GM12878 (cell line): ENCODE data around the gene P3H2. TPM values are rescaled to one million over a fixed set of nuclear protein-coding genes. Genes with fewer than 3 reads are reported as not detected.

Experiments
- ATAC-seq: fragments of 200-7000 bp; cut with Tn5 transposase; 3 replicates; pipeline ENCODE4 v1.9.1; 2020; ENCODE audit warnings: mild to moderate bottlenecking, moderate library complexity
- BruUV-seq: library from RNA; stranded (reverse); fragments of 400-500 nt; replicated peaks from 2 replicates; lab custom pipeline; 2021; lab: Mats Ljungman, UMichigan
- CTCF ChIA-PET: fragments of 300-600 bp; sonication (Branson Sonifier 250); formaldehyde crosslinking; extraction: SDS; loops from one replicate; lab custom pipeline; 2021; ENCODE audit warnings: inconsistent platforms; lab: Yijun Ruan, JAX
- POLR2A ChIA-PET: fragments of 350-600 bp; formaldehyde crosslinking; extraction: SDS; loops from one replicate; lab custom pipeline; 2021; ENCODE audit warnings: inconsistent platforms; lab: Charles Lee
- RAD21 ChIA-PET: fragments of 300-600 bp; sonication (Branson Sonifier 250); formaldehyde crosslinking; loops from one replicate; lab custom pipeline; 2023; ENCODE audit warnings: antibody characterized with exemption; ENCODE audit not compliant: unreplicated experiment; lab: Charles Lee
- SMC1A ChIA-PET: fragments of 300-600 bp; sonication (Branson Sonifier 250); formaldehyde crosslinking; loops from one replicate; lab custom pipeline; 2023; ENCODE audit not compliant: unreplicated experiment, uncharacterized antibody; lab: Charles Lee
- DNase-seq: peaks from one replicate; pipeline ENCODE4 v3.0.0-alpha.2; 2011; ENCODE audit warnings: low read depth, low spot score
- FAIRE-seq: peaks from 3 replicates; lab custom pipeline; 2011; peaks lifted over from hg19 to GRCh38; lab: Jason Lieb, UNC
- H2AFZ ChIP-seq: 2 replicates; pipeline ENCODE4 v1.6.0; 2011; ENCODE audit warnings: low read depth, low read length, control low read depth; ENCODE audit not compliant: control insufficient read depth
- H3K27ac ChIP-seq: 2 replicates; pipeline ENCODE4 v1.5.1; 2011; ENCODE audit warnings: control low read depth; ENCODE audit not compliant: control insufficient read depth, insufficient read depth
- H3K27me3 ChIP-seq, 2 experiments: replicated peaks in 1 of 2; 2 replicates each; pipeline versions ENCODE4 v1.6.0 to v1.6.1; 2011; ENCODE audit warnings: low read length in 1 of 2; ENCODE audit not compliant: control insufficient read depth in 2 of 2, insufficient read depth in 2 of 2
- H3K36me3 ChIP-seq, 2 experiments: 2 replicates each; pipeline ENCODE4 v1.5.1; 2011; ENCODE audit warnings: low read length in 1 of 2; ENCODE audit not compliant: control insufficient read depth in 2 of 2, insufficient read depth in 2 of 2
- H3K4me1 ChIP-seq: 2 replicates; pipeline ENCODE4 v1.6.1; 2011; ENCODE audit warnings: mild to moderate bottlenecking, low read length, moderate library complexity, mixed read lengths; ENCODE audit not compliant: control insufficient read depth, insufficient read depth
- H3K4me2 ChIP-seq: 2 replicates; pipeline ENCODE4 v1.6.0; 2011; ENCODE audit warnings: control low read depth; ENCODE audit not compliant: control insufficient read depth, insufficient read depth
- H3K4me3 ChIP-seq: fragments of 200-600 bp; sonication (generic); 2 replicates; pipeline ENCODE4 v1.5.1; 2016
- H3K79me2 ChIP-seq: 2 replicates; pipeline ENCODE4 v1.6.0; 2011; ENCODE audit warnings: low read length; ENCODE audit not compliant: control insufficient read depth, insufficient read depth
- H3K9ac ChIP-seq: 2 replicates; pipeline ENCODE4 v1.8.0; 2011; ENCODE audit warnings: low read length, control low read depth, mixed read lengths; ENCODE audit not compliant: control insufficient read depth, insufficient read depth
- H3K9me3 ChIP-seq: replicated peaks from 3 replicates; pipeline ENCODE4 v1.5.1; 2011; ENCODE audit warnings: mild to moderate bottlenecking, low read length; ENCODE audit not compliant: control insufficient read depth, insufficient read depth
- H4K20me1 ChIP-seq: 2 replicates; pipeline ENCODE4 v1.6.0; 2011; ENCODE audit not compliant: control insufficient read depth, insufficient read depth
- ATF3 ChIP-seq: IDR thresholded peaks from 2 replicates; pipeline ENCODE4 v1.6.1; 2011; ENCODE audit warnings: low read depth, mild to moderate bottlenecking, low read length, moderate library complexity, borderline replicate concordance; ENCODE audit errors: extremely low read depth
- BRCA1 ChIP-seq: IDR thresholded peaks from 2 replicates; pipeline ENCODE4 v1.6.1; 2011; ENCODE audit warnings: low read depth, low read length, improper control_type of control experiment
- CHD4 ChIP-seq: fragments of 200-600 bp; sonication (generic); IDR thresholded peaks from 2 replicates; pipeline ENCODE4 v1.6.1; 2016; ENCODE audit warnings: mild to moderate bottlenecking
- E2F8 ChIP-seq: fragments of 450-650 bp; IDR thresholded peaks from 2 replicates; pipeline ENCODE4 v1.6.1; 2018; ENCODE audit warnings: mild to moderate bottlenecking, low read depth, moderate library complexity; ENCODE audit not compliant: partially characterized antibody
- MEF2B ChIP-seq: fragments of 450-650 bp; IDR thresholded peaks from 2 replicates; pipeline ENCODE4 v1.6.1; 2018; ENCODE audit warnings: mild to moderate bottlenecking, moderate library complexity; ENCODE audit not compliant: partially characterized antibody, poor library complexity, severe bottlenecking
- MYB ChIP-seq: fragments of 150-350 bp; IDR thresholded peaks from 2 replicates; pipeline ENCODE4 v1.6.1; 2014; ENCODE audit warnings: mild to moderate bottlenecking, low read depth, low read length, borderline replicate concordance
- RUNX3 ChIP-seq: IDR thresholded peaks from 2 replicates; pipeline ENCODE4 v1.6.1; 2012; ENCODE audit warnings: low read length, inconsistent platforms
- SMARCA5 ChIP-seq: fragments of 450-650 bp; IDR thresholded peaks from 2 replicates; pipeline ENCODE4 v1.6.1; 2017; ENCODE audit warnings: mild to moderate bottlenecking
- TBL1XR1 ChIP-seq: IDR thresholded peaks from 2 replicates; pipeline ENCODE4 v1.6.1; 2012; ENCODE audit warnings: low read depth, low read length, improper control_type of control experiment
- ZBTB4 ChIP-seq: fragments of 450-650 bp; formaldehyde crosslinking; IDR thresholded peaks from 2 replicates; pipeline ENCODE4 v1.4.0; 2022; ENCODE audit warnings: mild to moderate bottlenecking, moderate library complexity
- ZNF207 ChIP-seq: fragments of 450-650 bp; IDR thresholded peaks from 2 replicates; pipeline ENCODE4 v1.6.1; 2014; ENCODE audit warnings: antibody characterized with exemption, mild to moderate bottlenecking, borderline replicate concordance
- in situ Hi-C: fragments of 300-500 bp; cut with MboI; formaldehyde crosslinking; loops from 9 replicates; pipeline ENCODE4 v1.14.3; 2018; ENCODE audit warnings: mixed read lengths
- intact Hi-C: fragments of 100-400 bp; cut with micrococcal nuclease; formaldehyde crosslinking; loops from one replicate; pipeline ENCODE4 v1.14.2; 2022; ENCODE audit not compliant: unreplicated experiment
- polyA plus RNA-seq, 11 experiments: library from polyadenylated mRNA; depleted of rRNA in 4 of 11; unstranded in 6 of 11; stranded (reverse) in 5 of 11; fragments of >200 nt; fragmentation: Nextera tagmentation in 4 of 11; fragmentation: Illumina TruSeq in 1 of 11; extraction: Ambion mirVana in 4 of 11; extraction: Trizol in 1 of 11; gene quantifications; 1 replicate in 1 of 11; 2 replicates in 10 of 11; pipeline versions ENCODE4 v1.2.1 to v1.2.3, GENCODE V29; 2011 to 2016; ENCODE audit warnings: inconsistent platforms in 2 of 11, missing spikeins in 2 of 11, low read depth in 1 of 11
- total RNA-seq, 4 experiments: library from RNA; depleted of rRNA in 3 of 4; stranded (reverse); fragments of >200 nt in 3 of 4; fragmentation: Illumina TruSeq in 1 of 4; extraction: Trizol in 1 of 4; gene quantifications; 2 replicates each; pipeline versions ENCODE4 v1.2.1 to v1.2.3, GENCODE V29; 2013 to 2021

The P3H2 gene
- total and polyA plus RNA-seq, 10 of the 15 experiments (the other 5 are each of a cell fraction or from before 2014, with no cell fraction given), result 27.0 to 97.6 (median 83.2) TPM

- TF ChIP-seq E2F8, result no peak
- no peak for TF ChIP-seq SMARCA5
- TF ChIP-seq TBL1XR1, result no peak
- no peak for TF ChIP-seq CHD4
- no peak for TF ChIP-seq RUNX3
Observed at GRCh38 chr3:190110826-190111225, 9.9 kb downstream of the P3H2 start (continued).

GRCh38 chr3:190109441-190109840 lies 11.3 kb downstream of the P3H2 start:
- no peak for FAIRE-seq
- Histone ChIP-seq H4K20me1 (no peaks in the 10 kb centered on the region), H3K4me2 (no peak overlapping the region), H3K27ac (no peak overlapping the region), H2AFZ (no peak overlapping the region), H3K4me1 (no peaks in the 10 kb centered on the region), H3K79me2 (peaks cover 4% of the 10 kb centered on the region), H3K27me3 (no peaks in the 10 kb centered on the region), H3K9ac (no peak overlapping the region), H3K4me3 (no peak overlapping the region), H3K36me3 (no peaks in the 10 kb centered on the region), H3K9me3 (no peaks in the 10 kb centered on the region)
- ATAC-seq, result no peak
- SMC1A ChIA-PET, result interaction anchor here (0.5 to 3.4 kb wide), 5 partner anchors 9 to 84 kb away, joined by 3 to 11 read pairs (median 4); partner anchors contain the start of gene P3H2
- RAD21 ChIA-PET, result interaction anchor here (0.8 to 3.0 kb wide), 6 partner anchors 11 to 189 kb away, joined by 3 to 16 read pairs (median 4); partner anchors contain the start of gene P3H2
- no peak for DNase-seq
- intact Hi-C loops, result no loop called here
- BruUV-seq, result no TSS peak
- in situ Hi-C loops, result no loop called here
- POLR2A ChIA-PET, result interaction anchor here (0.8 to 1.3 kb wide), 3 partner anchors 8 to 11 kb away, joined by 3 to 4 read pairs (median 4); partner anchors contain the start of gene P3H2
- TF ChIP-seq ZBTB4 (CRISPR knock-in tag) (no peak), BRCA1 (no peak), MYB (no peak), ZNF207 (no peak), ATF3 (no peak), MEF2B (no peak)
- CTCF ChIA-PET, result interaction anchor here (0.6 to 1.6 kb wide), 3 partner anchors 9 to 223 kb away, joined by 3 to 7 read pairs (median 5); no protein-coding TSS in a partner anchor
